ENCODE results near the gene HEXD.

The HEXD gene

DNA sequence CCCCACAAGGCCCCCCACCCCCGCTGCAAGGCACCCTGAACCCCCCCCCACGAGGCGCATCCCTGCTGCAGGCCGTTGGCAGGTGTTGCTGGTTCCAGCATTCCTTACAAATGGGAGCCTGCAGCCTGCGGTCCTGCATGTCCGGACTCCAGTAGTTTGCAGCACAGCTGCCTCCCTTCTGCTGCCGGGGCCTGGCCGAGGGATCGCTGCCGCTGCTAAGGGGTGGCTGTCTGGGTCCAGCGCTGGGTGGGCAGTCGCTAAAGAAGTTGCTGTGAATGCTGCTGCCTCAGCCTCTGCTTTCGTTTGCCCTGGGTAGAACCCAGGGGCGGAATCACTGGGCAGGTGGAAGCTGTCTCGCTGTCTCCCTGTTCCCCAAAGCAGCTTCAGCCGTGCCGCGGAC, 34.7 kb upstream of the HEXD start:
- Histone ChIP-seq H3K27ac (ENCODE audit: insufficient read depth, low read length, poor library complexity, severe bottlenecking) (no peak overlapping the region), H3K36me3 (ENCODE audit: control insufficient read depth, insufficient read depth, low read length) (no peaks in the 10 kb centered on the region), H3K4me1 (ENCODE audit: control insufficient read depth, insufficient read depth, low read length, poor library complexity, severe bottlenecking) (peaks cover 6% of the 10 kb centered on the region), H3K9me3 (ENCODE audit: control insufficient read depth, low read length) (no peaks in the 10 kb centered on the region), H3K27me3 (replicated peaks; ENCODE audit: control insufficient read depth, insufficient read depth, low read length, poor library complexity, severe bottlenecking) (peaks cover 6% of the 10 kb centered on the region), H3K4me3 (ENCODE audit: insufficient read depth, low read depth, low read length, poor library complexity, severe bottlenecking) (no peak overlapping the region)
- DNase-seq: no peak

DNA sequence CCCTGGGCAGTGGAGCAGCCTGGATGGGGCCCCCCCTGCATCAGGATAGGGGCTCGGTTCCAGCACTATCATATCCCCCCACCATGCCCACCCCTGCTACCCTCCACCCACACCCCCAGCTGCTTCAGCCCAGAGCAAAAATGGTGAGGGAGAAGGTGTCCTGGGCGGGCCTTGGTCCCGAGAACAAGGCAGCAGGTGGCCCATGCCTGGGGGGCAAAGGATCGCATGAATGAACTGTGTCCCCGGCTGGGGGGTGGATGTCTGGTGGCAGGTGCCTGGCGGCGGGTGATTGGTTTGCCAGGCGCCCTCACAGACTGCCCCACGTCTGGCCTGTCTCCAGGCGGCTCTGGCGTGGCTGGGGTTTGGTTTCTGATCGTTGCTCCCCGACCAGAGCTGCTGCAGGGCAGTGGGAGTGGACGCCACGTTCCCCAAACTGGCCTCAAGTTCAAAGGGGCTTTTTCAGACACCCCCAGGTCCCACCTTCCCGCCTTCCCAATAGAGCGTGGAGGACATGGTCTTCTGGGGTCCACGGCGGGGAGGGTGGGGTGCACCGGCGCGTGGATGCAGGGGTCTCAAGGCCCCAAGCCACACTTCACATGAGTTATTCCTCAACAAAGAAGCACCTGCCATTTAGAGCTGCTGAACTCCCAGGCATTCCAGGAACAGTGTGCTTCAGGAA, 34.0 kb upstream of the HEXD start:
- Histone ChIP-seq H3K27me3 (replicated peaks; ENCODE audit: control insufficient read depth, insufficient read depth, low read length, poor library complexity, severe bottlenecking) (peaks cover 6% of the 10 kb centered on the region), H3K4me3 (ENCODE audit: insufficient read depth, low read depth, low read length, poor library complexity, severe bottlenecking) (no peak overlapping the region), H3K9me3 (ENCODE audit: control insufficient read depth, low read length) (no peaks in the 10 kb centered on the region), H3K27ac (ENCODE audit: insufficient read depth, low read length, poor library complexity, severe bottlenecking) (no peak overlapping the region), H3K4me1 (ENCODE audit: control insufficient read depth, insufficient read depth, low read length, poor library complexity, severe bottlenecking) (peaks cover 6% of the 10 kb centered on the region), H3K36me3 (ENCODE audit: control insufficient read depth, insufficient read depth, low read length) (no peaks in the 10 kb centered on the region)
- no peak for DNase-seq

DNA sequence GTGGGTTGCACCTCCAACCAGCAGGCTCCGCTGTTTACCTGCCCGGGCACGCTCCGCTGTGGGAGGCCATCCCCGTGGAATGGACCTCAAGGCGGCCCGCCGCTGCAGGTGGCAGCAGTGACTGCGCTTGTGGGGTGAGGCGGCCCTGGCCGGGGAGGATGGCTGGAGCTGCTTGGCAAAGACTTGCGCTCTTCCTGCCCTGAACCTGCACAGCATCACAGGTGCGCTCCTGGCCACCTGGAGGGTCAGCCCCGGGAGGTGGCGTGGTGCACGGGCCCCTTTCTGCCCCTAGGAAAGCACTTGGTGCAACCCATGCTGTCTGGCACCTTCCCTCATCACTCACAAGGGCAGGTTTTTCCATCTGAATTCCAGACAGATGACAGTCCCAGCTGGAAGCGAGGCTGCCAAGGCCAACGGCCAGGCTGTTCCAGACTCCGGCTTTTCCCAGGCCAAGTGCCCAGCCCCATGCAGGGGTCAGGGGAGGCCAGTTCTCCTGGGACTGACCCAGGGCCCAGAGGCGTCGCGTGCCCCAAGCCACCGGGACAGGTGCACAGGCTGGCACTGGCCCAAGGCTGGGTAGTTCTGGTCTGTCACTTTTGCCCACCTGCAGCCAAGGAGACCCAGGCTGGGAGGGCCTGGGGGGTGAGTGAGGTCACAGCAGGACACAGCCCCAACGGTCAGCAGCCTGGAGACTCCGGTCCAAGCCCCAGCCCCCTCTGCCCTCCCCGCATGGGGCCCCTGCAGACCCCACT, 33.2 kb upstream of the HEXD start:
- DNase-seq: no peak
- no peaks in the 10 kb centered on the region for H3K9me3 ChIP-seq (ENCODE audit: control insufficient read depth, low read length)
- no peak overlapping the region for H3K27ac ChIP-seq (ENCODE audit: insufficient read depth, low read length, poor library complexity, severe bottlenecking)
- H3K4me1 ChIP-seq (ENCODE audit: control insufficient read depth, insufficient read depth, low read length, poor library complexity, severe bottlenecking): peaks cover 6% of the 10 kb centered on the region
- H3K27me3 ChIP-seq (replicated peaks; ENCODE audit: control insufficient read depth, insufficient read depth, low read length, poor library complexity, severe bottlenecking): peaks cover 6% of the 10 kb centered on the region
- H3K36me3 ChIP-seq (ENCODE audit: control insufficient read depth, insufficient read depth, low read length): no peaks in the 10 kb centered on the region
- no peak overlapping the region for H3K4me3 ChIP-seq (ENCODE audit: insufficient read depth, low read depth, low read length, poor library complexity, severe bottlenecking)

DNA sequence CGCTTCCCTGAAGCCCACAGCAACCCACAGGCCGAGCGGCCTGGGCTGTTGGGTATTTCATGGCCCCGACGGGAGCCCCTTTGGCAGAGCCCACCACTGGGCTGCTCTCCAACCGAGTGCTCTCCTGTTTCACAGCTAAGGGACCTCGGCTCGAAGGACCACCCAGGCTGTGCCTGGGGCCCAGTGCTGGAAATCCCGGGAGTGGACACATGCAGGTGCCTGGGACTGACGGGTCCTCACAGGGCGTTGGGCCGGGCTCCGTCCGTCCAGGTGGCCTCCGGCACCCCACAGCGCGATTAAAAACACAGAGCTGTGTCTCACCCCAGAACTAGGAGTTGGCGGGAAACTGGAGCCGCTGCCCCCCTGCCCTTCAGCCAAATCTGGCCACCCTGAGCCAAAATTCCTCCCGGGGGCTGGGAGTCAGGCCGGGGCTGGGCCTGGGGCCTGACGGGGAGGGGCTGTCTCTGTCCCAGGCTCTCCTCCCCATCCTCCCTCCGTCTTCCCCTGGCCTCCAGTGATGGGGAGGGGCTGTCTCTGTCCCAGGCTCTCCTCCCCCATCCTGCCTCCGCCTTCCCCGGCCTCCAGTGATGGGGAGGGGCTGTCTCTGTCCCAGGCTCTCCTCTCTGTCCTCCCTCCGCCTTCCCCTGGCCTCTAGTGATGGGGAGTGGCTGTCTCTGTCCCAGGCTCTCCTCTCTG, 32.4 kb upstream of the HEXD start:
- H3K36me3 ChIP-seq (ENCODE audit: control insufficient read depth, insufficient read depth, low read length): no peaks in the 10 kb centered on the region
- no peak overlapping the region for H3K27ac ChIP-seq (ENCODE audit: insufficient read depth, low read length, poor library complexity, severe bottlenecking)
- no peak overlapping the region for H3K4me3 ChIP-seq (ENCODE audit: insufficient read depth, low read depth, low read length, poor library complexity, severe bottlenecking)
- no peaks in the 10 kb centered on the region for H3K9me3 ChIP-seq (ENCODE audit: control insufficient read depth, low read length)
- no peak for DNase-seq
- H3K27me3 ChIP-seq (replicated peaks; ENCODE audit: control insufficient read depth, insufficient read depth, low read length, poor library complexity, severe bottlenecking): peaks cover 6% of the 10 kb centered on the region
- H3K4me1 ChIP-seq (ENCODE audit: control insufficient read depth, insufficient read depth, low read length, poor library complexity, severe bottlenecking): peaks cover 6% of the 10 kb centered on the region

DNA sequence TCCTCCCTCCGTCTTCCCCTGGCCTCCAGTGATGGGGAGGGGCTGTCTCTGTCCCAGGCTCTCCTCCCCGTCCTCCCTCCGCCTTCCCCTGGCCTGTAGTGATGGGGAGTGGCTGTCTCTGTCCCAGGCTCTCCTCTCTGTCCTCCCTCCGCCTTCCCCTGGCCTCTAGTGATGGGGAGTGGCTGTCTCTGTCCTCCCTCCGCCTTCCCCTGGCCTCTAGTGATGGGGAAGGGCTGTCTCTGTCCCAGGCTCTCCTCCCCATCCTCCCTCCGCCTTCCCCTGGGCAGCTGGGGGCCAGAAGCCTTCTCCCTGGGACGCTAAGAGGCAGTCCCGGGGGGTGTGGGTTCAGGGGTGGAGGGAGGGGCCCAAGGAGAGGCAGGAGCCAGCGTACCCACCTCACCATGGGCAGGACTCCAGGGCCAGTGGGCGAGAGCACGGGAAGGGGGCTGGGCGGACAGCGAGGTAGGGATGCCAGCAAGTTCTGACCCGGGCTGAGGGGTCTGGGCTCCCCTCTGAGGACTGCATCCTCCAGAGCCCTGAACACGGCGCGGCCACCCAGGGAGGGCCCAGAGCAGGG, 31.8 kb upstream of the HEXD start:
- no peak overlapping the region for H3K27ac ChIP-seq (ENCODE audit: insufficient read depth, low read length, poor library complexity, severe bottlenecking)
- no peaks in the 10 kb centered on the region for H3K9me3 ChIP-seq (ENCODE audit: control insufficient read depth, low read length)
- no peaks in the 10 kb centered on the region for H3K36me3 ChIP-seq (ENCODE audit: control insufficient read depth, insufficient read depth, low read length)
- no peak overlapping the region for H3K4me3 ChIP-seq (ENCODE audit: insufficient read depth, low read depth, low read length, poor library complexity, severe bottlenecking)
- no peak for DNase-seq
- peaks cover 6% of the 10 kb centered on the region for H3K27me3 ChIP-seq (replicated peaks; ENCODE audit: control insufficient read depth, insufficient read depth, low read length, poor library complexity, severe bottlenecking)
- peaks cover 4% of the 10 kb centered on the region for H3K4me1 ChIP-seq (ENCODE audit: control insufficient read depth, insufficient read depth, low read length, poor library complexity, severe bottlenecking)

DNA sequence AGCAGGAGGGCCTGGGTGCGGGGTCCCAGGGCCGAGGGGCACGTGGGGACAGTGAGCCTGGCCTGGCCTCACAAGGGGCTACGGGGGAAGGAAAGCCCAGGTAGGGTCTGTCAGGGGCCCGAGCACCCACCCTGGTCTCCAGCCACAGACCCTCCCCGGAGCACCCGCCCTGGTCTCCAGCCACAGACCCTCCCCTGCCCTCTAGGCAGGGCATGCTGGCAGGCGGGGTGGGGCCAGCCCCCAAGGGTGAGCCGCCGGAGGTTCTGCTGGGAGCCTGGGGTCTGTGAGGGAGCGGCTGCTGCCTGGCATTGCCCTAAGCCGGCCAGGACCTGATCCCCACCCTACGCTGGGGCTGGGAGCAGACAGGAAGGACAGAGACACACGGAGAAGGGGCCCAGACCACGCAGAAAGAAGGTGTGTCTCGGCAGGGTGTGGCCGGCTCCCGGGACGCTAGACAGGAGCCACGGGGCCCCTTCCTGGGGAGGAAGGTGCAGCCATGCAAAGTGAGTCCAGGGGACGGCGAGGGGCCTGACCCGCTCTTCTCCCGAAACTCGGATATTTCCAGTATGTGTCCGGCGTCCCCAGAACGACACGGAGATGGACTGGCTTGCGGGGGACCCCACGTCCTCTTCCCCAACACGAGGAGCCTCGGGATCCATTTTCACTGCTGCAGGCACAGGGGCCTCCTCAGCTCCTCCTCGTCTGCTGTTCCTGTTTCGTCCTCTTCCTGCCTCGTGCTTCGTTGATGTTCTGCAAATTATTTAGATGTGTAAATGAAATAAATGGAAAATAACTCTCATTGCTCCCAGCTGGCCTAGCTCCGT, 31.1 kb upstream of the HEXD start:
- Histone ChIP-seq H3K4me1 (ENCODE audit: control insufficient read depth, insufficient read depth, low read length, poor library complexity, severe bottlenecking) (peaks cover 4% of the 10 kb centered on the region), H3K36me3 (ENCODE audit: control insufficient read depth, insufficient read depth, low read length) (peaks cover 3% of the 10 kb centered on the region), H3K4me3 (ENCODE audit: insufficient read depth, low read depth, low read length, poor library complexity, severe bottlenecking) (no peak overlapping the region), H3K27ac (ENCODE audit: insufficient read depth, low read length, poor library complexity, severe bottlenecking) (no peak overlapping the region), H3K9me3 (ENCODE audit: control insufficient read depth, low read length) (no peaks in the 10 kb centered on the region), H3K27me3 (replicated peaks; ENCODE audit: control insufficient read depth, insufficient read depth, low read length, poor library complexity, severe bottlenecking) (peaks cover 6% of the 10 kb centered on the region)
- DNase-seq: no peak

DNA sequence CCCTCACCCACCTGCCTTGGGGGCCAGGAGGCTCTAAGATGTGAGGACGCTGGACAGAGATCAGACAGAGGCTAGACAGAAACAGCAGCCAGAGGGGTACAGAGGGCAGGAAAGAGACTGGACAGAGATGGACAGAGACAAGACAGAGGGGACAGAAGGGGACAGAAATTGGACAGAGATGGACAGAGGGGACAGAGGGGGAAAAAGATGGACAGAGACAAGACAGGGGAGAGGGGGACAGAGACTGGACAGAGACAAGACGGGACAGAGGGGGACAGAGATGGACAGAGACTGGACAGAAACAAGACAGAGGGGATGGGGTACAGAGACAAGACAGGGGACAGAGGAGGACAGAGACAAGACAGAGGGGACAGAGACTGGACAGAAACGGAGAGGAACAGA, 30.4 kb upstream of the HEXD start:
- Histone ChIP-seq H3K27ac (ENCODE audit: insufficient read depth, low read length, poor library complexity, severe bottlenecking) (no peak overlapping the region), H3K4me3 (ENCODE audit: insufficient read depth, low read depth, low read length, poor library complexity, severe bottlenecking) (no peak overlapping the region), H3K36me3 (ENCODE audit: control insufficient read depth, insufficient read depth, low read length) (peaks cover 7% of the 10 kb centered on the region), H3K4me1 (ENCODE audit: control insufficient read depth, insufficient read depth, low read length, poor library complexity, severe bottlenecking) (peaks cover 4% of the 10 kb centered on the region), H3K27me3 (replicated peaks; ENCODE audit: control insufficient read depth, insufficient read depth, low read length, poor library complexity, severe bottlenecking) (peaks cover 6% of the 10 kb centered on the region), H3K9me3 (ENCODE audit: control insufficient read depth, low read length) (no peaks in the 10 kb centered on the region)
- DNase-seq: no peak

DNA sequence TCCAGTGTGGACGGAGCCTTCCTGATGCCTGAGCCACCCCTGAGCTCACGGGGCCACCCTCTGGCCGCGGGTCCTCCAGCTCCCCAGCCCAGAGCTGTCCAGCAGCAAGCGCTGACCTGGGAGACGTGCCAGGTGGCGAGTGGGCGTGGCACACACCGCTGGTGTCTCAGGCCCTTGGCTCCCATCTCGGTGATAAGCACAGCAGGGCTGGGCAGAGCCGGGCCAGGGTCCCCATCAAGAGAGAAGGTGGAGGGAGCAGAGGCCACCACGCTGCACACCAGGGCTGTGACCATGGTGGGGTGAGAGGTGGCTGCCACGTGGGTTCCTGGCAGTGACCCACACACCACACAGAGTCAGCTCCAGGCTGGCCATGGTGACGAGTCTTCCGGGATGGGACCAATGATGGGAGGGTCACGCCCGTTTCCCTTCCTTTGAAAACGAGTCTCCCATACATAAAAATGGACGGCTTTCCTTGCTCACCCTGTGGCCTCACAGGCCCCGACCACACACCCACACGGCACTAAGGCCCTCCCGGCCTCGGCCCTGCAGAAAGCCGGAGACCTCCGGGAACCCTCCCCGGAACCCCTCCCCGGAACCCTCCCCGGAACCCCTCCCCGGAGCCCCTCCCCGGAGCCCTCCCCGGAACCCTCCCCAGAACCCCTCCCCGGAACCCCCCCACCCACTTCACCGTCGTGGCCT, 29.8 kb upstream of the HEXD start:
- peaks cover 6% of the 10 kb centered on the region for H3K27me3 ChIP-seq (replicated peaks; ENCODE audit: control insufficient read depth, insufficient read depth, low read length, poor library complexity, severe bottlenecking)
- H3K4me1 ChIP-seq (ENCODE audit: control insufficient read depth, insufficient read depth, low read length, poor library complexity, severe bottlenecking): peaks cover 4% of the 10 kb centered on the region
- H3K9me3 ChIP-seq (ENCODE audit: control insufficient read depth, low read length): no peaks in the 10 kb centered on the region
- no peak for DNase-seq
- peaks cover 11% of the 10 kb centered on the region for H3K36me3 ChIP-seq (ENCODE audit: control insufficient read depth, insufficient read depth, low read length)
- H3K27ac ChIP-seq (ENCODE audit: insufficient read depth, low read length, poor library complexity, severe bottlenecking): no peak overlapping the region
- H3K4me3 ChIP-seq (ENCODE audit: insufficient read depth, low read depth, low read length, poor library complexity, severe bottlenecking): no peak overlapping the region

DNA sequence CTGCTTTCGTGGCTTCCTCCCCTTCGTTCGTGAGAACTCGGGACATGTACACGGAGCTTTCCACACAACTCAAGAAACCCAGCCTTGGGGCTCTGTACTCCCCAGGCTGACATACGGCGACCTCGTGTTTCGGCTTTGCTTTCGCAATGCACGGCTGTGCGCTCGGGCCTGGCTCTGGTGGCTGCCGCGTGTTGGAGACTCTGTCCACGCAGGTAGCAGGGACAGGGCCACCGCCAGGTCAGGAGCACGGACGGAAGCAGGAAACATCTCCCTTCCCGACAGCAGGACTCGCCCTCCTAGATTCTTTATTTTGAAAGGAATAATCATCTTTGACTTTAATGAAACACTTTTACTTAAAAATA, 29.2 kb upstream of the HEXD start:
- Histone ChIP-seq H3K4me1 (ENCODE audit: control insufficient read depth, insufficient read depth, low read length, poor library complexity, severe bottlenecking) (peaks cover 4% of the 10 kb centered on the region), H3K27me3 (replicated peaks; ENCODE audit: control insufficient read depth, insufficient read depth, low read length, poor library complexity, severe bottlenecking) (peaks cover under 1% of the 10 kb centered on the region), H3K4me3 (ENCODE audit: insufficient read depth, low read depth, low read length, poor library complexity, severe bottlenecking) (no peak overlapping the region), H3K36me3 (ENCODE audit: control insufficient read depth, insufficient read depth, low read length) (peaks cover 12% of the 10 kb centered on the region), H3K9me3 (ENCODE audit: control insufficient read depth, low read length) (no peaks in the 10 kb centered on the region), H3K27ac (ENCODE audit: insufficient read depth, low read length, poor library complexity, severe bottlenecking) (no peak overlapping the region)
- DNase-seq: no peak
